GM12875 (cell line): ENCODE data around the gene ATAD5.

Experiments
- H3K4me3 ChIP-seq: one replicate; pipeline ENCODE4 v1.5.1; 2011; ENCODE audit warnings: low read depth, low read length, control low read depth
- TF ChIP-seq, protein P1 (sequence below): IDR thresholded peaks from 2 replicates; pipeline ENCODE4 v1.5.1; 2011; ENCODE audit warnings: low read depth, mild to moderate bottlenecking, control low read depth, inconsistent platforms, low read length, moderate library complexity, borderline replicate concordance; ENCODE audit not compliant: insufficient read depth

ATAD5 gene

DNA sequence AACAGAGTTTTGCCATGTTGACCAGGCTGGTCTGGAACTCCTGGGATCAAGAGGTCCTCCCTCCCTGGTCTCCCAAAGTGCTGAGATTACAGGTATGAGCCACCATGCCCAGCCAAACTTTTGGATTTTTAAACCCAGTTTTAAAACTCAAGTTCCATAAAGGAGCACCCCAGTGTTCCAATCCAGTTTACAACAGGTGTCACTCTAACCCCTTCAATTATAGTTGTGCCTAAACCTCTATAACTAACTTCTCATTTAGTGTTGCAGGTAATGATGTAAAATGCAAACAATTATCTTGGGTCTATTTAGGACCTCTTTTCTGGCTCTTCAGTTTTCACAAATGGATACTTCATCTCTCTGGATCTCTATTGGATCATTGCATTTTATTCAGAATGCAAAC lies 82.2 kb downstream of the ATAD5 start:
- TF ChIP-seq, protein P1, sequence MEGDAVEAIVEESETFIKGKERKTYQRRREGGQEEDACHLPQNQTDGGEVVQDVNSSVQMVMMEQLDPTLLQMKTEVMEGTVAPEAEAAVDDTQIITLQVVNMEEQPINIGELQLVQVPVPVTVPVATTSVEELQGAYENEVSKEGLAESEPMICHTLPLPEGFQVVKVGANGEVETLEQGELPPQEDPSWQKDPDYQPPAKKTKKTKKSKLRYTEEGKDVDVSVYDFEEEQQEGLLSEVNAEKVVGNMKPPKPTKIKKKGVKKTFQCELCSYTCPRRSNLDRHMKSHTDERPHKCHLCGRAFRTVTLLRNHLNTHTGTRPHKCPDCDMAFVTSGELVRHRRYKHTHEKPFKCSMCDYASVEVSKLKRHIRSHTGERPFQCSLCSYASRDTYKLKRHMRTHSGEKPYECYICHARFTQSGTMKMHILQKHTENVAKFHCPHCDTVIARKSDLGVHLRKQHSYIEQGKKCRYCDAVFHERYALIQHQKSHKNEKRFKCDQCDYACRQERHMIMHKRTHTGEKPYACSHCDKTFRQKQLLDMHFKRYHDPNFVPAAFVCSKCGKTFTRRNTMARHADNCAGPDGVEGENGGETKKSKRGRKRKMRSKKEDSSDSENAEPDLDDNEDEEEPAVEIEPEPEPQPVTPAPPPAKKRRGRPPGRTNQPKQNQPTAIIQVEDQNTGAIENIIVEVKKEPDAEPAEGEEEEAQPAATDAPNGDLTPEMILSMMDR, result no peak
- no peak overlapping the region for H3K4me3 ChIP-seq

- TF ChIP-seq, protein P1, result no peak
These were observed 84.3 kb downstream of the ATAD5 start for GRCh38 chr17:30915833-30916611.

DNA sequence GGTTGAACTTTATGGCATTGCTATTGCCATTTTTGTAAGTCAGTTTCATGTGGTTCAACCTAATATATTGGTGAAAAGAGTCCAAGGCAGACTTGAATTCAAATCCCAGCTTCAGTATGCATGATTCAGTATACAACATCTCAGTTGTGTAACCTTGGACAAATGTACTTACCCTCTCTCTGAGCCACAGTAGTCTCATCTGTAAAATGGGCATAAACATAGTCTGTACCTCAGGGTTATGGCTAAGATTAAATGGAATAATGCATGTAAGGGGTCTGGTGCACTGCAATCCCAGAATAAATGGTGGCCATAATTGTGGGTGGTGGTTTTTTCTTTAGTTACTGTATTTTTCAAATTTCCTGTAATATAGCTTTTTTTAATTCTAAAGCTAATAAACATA lies 85.3 kb downstream of the ATAD5 start:
- no peak overlapping the region for H3K4me3 ChIP-seq
- TF ChIP-seq, protein P1, result no peak

More at GRCh38 chr17:30915833-30916611, 84.3 kb downstream of the ATAD5 start:
- H3K4me3 ChIP-seq, result no peak overlapping the region

DNA sequence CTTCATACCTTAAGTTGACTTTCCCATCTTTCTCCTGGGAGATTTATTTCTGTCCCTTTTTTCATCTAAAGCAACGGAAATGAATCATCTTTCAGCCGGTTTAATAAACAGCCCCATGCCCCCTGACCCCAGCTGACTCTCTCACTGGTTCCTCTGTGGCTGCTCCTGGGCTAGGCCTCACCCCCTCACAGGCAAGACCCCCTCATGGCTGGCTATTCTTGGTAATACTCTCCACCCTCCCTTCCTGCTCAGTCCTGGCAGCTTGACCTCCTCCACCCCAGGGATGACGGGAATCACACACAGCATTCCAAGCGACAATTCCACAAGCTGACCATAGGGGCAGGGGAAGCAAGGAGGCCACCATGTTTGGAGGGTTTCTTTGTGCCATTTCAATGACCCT lies 88.5 kb downstream of the ATAD5 start:
- TF ChIP-seq, protein P1, result no peak
- no peak overlapping the region for H3K4me3 ChIP-seq

GRCh38 chr17:30920683-30921543 lies 89.1 kb downstream of the ATAD5 start:
- TF ChIP-seq, protein P1, result no peak
- no peak overlapping the region for H3K4me3 ChIP-seq

GRCh38 chr17:30921544-30922196 lies 89.9 kb downstream of the ATAD5 start, which contains the start of gene ADAP2:
Gene ADAP2, plus strand, starts transcription at chr17:30921945. Its CDS starts 70 bp downstream, at chr17:30922015.
- H3K4me3 ChIP-seq, result peak within 1 kb of the TSS; percentile 45
- TF ChIP-seq, protein P1, result no peak
